Measurements from ENCODE around the gene KCND2.

KCND2 gene

DNA sequence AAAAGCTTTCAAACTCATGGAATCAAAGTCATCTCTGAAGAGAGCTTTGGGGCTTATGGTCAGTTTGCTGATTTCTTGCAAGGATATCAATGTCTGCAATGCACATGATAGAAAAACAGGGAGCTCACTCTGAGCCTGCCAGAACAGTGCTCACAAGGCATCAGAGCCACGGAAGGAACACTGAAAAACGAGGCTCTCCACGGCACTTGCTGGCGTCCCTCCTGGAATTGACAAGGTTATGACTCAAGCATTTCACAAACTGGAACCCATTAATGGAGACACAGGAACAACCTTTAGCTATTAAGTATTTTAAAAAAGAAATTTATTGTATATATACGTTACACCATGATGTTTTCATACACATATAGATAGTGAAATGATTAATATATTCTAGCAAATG, 266.3 kb downstream of the KCND2 start:
- Histone ChIP-seq H3K9me3 (ENCODE audit: control extremely low read depth in 1 of 5, control insufficient read depth in 4 of 5, insufficient read depth in 2 of 5, low read depth in 1 of 5, low read length in 4 of 5) (no peaks in the 10 kb centered on the region), H3K27me3 (replicated peaks in 2 of 5; ENCODE audit: control insufficient read depth in 4 of 5, insufficient read depth in 5 of 5, low read length in 4 of 5) (no peaks in the 10 kb centered on the region), H3K27ac (ENCODE audit: insufficient read depth in 1 of 2, low read depth in 1 of 2, low read length in 2 of 2, poor library complexity in 1 of 2, severe bottlenecking in 2 of 2) (no peak overlapping the region), H3K36me3 (ENCODE audit: control insufficient read depth in 4 of 4, insufficient read depth in 4 of 4, low read length in 3 of 4) (no peaks in the 10 kb centered on the region), H3K4me3 (ENCODE audit: control insufficient read depth in 1 of 7, extremely low read depth in 1 of 7, insufficient read depth in 4 of 7, low read depth in 2 of 7, low read length in 6 of 7) (no peak overlapping the region), H3K4me1 (ENCODE audit: control extremely low read depth in 1 of 4, control insufficient read depth in 4 of 4, insufficient read depth in 4 of 4, low read length in 3 of 4) (no peaks in the 10 kb centered on the region)
- 94% methylated on average over 4 of the region's 5 CpGs for WGBS (ENCODE audit: insufficient coverage)
- ChIA-PET CTCF (no interaction called here), POLR2A (interaction anchor here (0.6 kb wide), 1 partner anchor 25 kb away, joined by 3 read pairs; no protein-coding TSS in a partner anchor)
- DNase-seq, result no peak

DNA sequence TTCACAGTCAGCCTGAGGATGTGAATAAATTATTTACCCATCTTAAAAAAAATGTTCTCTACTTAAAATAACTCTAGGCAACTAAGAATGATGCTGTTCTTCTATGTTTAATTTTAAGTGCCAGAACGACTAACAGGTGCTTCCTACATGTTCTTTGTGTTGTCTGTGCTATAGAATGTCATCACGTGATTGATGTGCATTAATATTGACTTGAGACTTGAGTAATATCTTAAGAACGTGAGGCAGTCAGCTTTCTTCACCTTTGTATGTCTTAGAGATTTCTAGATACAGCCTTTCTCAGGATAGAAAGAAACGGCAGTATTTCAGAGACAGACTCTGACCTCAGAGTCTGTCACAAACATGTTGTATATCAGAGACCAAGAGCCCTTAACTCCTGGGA, 274.6 kb downstream of the KCND2 start:
- ChIA-PET POLR2A (no interaction called here), CTCF (interaction anchor here (1.8 kb wide), 1 partner anchor 9 kb away, joined by 5 read pairs; no protein-coding TSS in a partner anchor)
- peaks cover 0 to 4% (median 0%) of the 10 kb centered on the region in 5 experiments for H3K27me3 ChIP-seq (replicated peaks in 2 of 5; ENCODE audit: control insufficient read depth in 4 of 5, insufficient read depth in 5 of 5, low read length in 4 of 5)
- 44% methylated on average over 4 of the region's 4 CpGs for WGBS (ENCODE audit: insufficient coverage)
- H3K9me3 ChIP-seq (ENCODE audit: control extremely low read depth in 1 of 5, control insufficient read depth in 4 of 5, insufficient read depth in 2 of 5, low read depth in 1 of 5, low read length in 4 of 5), result no peaks in the 10 kb centered on the region
- no peaks in the 10 kb centered on the region for H3K36me3 ChIP-seq (ENCODE audit: control insufficient read depth in 4 of 4, insufficient read depth in 4 of 4, low read length in 3 of 4)
- peaks cover 0 to 12% (median 0%) of the 10 kb centered on the region in 4 experiments for H3K4me1 ChIP-seq (ENCODE audit: control extremely low read depth in 1 of 4, control insufficient read depth in 4 of 4, insufficient read depth in 4 of 4, low read length in 3 of 4)
- DNase-seq, result peak in 1 of 3 donors; percentile 18
- H3K4me3 ChIP-seq (ENCODE audit: control insufficient read depth in 1 of 7, extremely low read depth in 1 of 7, insufficient read depth in 4 of 7, low read depth in 2 of 7, low read length in 6 of 7), result no peak overlapping the region
- H3K27ac ChIP-seq (ENCODE audit: insufficient read depth in 1 of 2, low read depth in 1 of 2, low read length in 2 of 2, poor library complexity in 1 of 2, severe bottlenecking in 2 of 2), result no peak overlapping the region

DNA sequence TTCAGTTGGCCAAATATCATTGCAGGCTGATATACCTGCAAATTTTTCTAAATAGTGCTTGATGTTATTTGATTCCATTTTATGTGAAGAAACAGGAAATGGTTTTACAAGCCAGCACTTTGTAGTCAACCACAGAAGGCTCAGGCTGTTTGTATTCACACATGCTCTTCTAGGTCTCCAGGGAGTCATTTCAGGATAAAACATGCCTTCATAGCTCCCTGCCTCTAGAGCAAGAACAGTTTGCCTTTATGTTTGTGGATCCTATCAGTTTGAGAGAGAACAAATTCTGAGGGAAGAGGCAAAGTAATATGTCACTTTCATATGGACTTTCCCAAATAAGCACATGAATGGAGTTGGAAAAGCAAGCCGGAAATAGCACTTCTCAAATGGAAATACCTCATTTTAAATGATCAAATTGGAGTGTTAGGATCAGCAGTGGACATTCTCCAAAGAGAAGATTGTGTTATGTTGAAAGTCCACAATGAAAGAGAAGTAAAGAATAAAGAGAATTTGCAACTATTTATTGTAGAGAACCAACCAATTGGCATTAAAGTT, 277.6 kb downstream of the KCND2 start:
- Histone ChIP-seq H3K9me3 (ENCODE audit: control extremely low read depth in 1 of 5, control insufficient read depth in 4 of 5, insufficient read depth in 2 of 5, low read depth in 1 of 5, low read length in 4 of 5) (no peaks in the 10 kb centered on the region), H3K27me3 (replicated peaks in 2 of 5; ENCODE audit: control insufficient read depth in 4 of 5, insufficient read depth in 5 of 5, low read length in 4 of 5) (peaks cover 0 to 4% (median 0%) of the 10 kb centered on the region in 5 experiments), H3K4me3 (ENCODE audit: control insufficient read depth in 1 of 7, extremely low read depth in 1 of 7, insufficient read depth in 4 of 7, low read depth in 2 of 7, low read length in 6 of 7) (no peak overlapping the region), H3K27ac (ENCODE audit: insufficient read depth in 1 of 2, low read depth in 1 of 2, low read length in 2 of 2, poor library complexity in 1 of 2, severe bottlenecking in 2 of 2) (no peak overlapping the region), H3K36me3 (ENCODE audit: control insufficient read depth in 4 of 4, insufficient read depth in 4 of 4, low read length in 3 of 4) (no peaks in the 10 kb centered on the region), H3K4me1 (ENCODE audit: control extremely low read depth in 1 of 4, control insufficient read depth in 4 of 4, insufficient read depth in 4 of 4, low read length in 3 of 4) (peaks cover 0 to 12% (median 0%) of the 10 kb centered on the region in 4 experiments)
- CTCF ChIA-PET, result no interaction called here
- POLR2A ChIA-PET, result no interaction called here
- DNase-seq, result peak in 2 of 3 donors; percentile 38 to 50
- no CpG with 5 or more reads among the region's 1 CpG for WGBS (ENCODE audit: insufficient coverage)

DNA sequence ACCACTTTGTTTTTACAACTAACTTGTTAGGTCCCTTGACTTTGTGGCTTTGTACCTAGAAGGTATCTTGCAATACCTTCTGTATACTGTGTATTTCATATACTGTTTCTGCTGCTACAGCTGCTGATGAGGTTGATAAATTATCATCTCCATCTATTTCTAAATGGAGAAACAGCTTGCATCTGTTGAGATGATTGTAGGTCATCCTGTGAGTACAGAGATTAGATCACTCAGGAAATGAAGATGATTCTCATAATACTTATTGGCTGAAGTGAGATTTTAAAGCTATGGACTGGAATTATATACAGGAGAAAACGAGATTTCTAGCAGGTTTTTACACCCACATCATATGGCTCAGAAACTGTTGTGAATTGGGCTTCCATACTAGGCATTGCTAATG, 280.5 kb downstream of the KCND2 start:
- no peak overlapping the region for H3K27ac ChIP-seq (ENCODE audit: insufficient read depth in 1 of 2, low read depth in 1 of 2, low read length in 2 of 2, poor library complexity in 1 of 2, severe bottlenecking in 2 of 2)
- ChIA-PET POLR2A (no interaction called here), CTCF (interaction anchor here (0.8 kb wide), 1 partner anchor 1284 kb away, joined by 3 read pairs; no protein-coding TSS in a partner anchor)
- no CpG with 5 or more reads among the region's 1 CpG for WGBS (ENCODE audit: insufficient coverage)
- H3K9me3 ChIP-seq (ENCODE audit: control extremely low read depth in 1 of 5, control insufficient read depth in 4 of 5, insufficient read depth in 2 of 5, low read depth in 1 of 5, low read length in 4 of 5), result no peaks in the 10 kb centered on the region
- peaks cover 0 to 2% (median 0%) of the 10 kb centered on the region in 5 experiments for H3K27me3 ChIP-seq (replicated peaks in 2 of 5; ENCODE audit: control insufficient read depth in 4 of 5, insufficient read depth in 5 of 5, low read length in 4 of 5)
- peaks cover 0 to 10% (median 0%) of the 10 kb centered on the region in 4 experiments for H3K4me1 ChIP-seq (ENCODE audit: control extremely low read depth in 1 of 4, control insufficient read depth in 4 of 4, insufficient read depth in 4 of 4, low read length in 3 of 4)
- no peaks in the 10 kb centered on the region for H3K36me3 ChIP-seq (ENCODE audit: control insufficient read depth in 4 of 4, insufficient read depth in 4 of 4, low read length in 3 of 4)
- no peak for DNase-seq
- no peak overlapping the region for H3K4me3 ChIP-seq (ENCODE audit: control insufficient read depth in 1 of 7, extremely low read depth in 1 of 7, insufficient read depth in 4 of 7, low read depth in 2 of 7, low read length in 6 of 7)

DNA sequence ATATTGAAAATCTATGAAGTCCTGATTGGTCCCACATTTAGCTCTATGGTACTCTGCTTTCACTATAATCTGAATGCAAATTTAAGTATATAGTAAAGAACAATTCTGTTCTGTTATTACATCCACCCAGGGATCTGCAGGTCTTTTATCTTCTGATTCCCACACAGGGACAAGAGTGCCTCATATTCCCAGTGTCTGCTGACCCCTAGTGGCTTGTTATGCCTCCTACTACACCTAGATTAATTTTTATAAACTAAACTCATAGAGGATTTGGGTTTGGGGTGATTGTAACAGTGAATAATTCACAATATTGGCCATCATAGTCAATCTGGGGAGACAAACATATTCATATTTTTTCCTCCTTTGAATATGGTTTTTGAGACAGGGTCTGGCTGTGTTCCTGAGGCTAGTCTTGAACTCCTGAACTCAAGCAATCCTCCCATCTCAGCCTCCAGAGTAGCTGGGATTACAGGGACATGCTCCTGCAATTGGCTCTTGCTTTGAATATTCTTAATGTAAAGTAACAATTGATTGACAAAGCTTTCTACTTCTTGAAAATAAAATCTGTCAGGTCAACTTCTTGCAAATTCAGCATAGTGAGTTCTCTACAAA, 282.1 kb downstream of the KCND2 start:
- ChIA-PET CTCF (interaction anchor here (0.7 to 1.8 kb wide), 3 partner anchors 12 to 622 kb away, joined by 3 to 6 read pairs (median 3); no protein-coding TSS in a partner anchor), POLR2A (no interaction called here)
- H3K27ac ChIP-seq (ENCODE audit: insufficient read depth in 1 of 2, low read depth in 1 of 2, low read length in 2 of 2, poor library complexity in 1 of 2, severe bottlenecking in 2 of 2), result no peak overlapping the region
- peaks cover 0 to 2% (median 0%) of the 10 kb centered on the region in 5 experiments for H3K27me3 ChIP-seq (replicated peaks in 2 of 5; ENCODE audit: control insufficient read depth in 4 of 5, insufficient read depth in 5 of 5, low read length in 4 of 5)
- no peaks in the 10 kb centered on the region for H3K36me3 ChIP-seq (ENCODE audit: control insufficient read depth in 4 of 4, insufficient read depth in 4 of 4, low read length in 3 of 4)
- no peak overlapping the region for H3K4me3 ChIP-seq (ENCODE audit: control insufficient read depth in 1 of 7, extremely low read depth in 1 of 7, insufficient read depth in 4 of 7, low read depth in 2 of 7, low read length in 6 of 7)
- H3K4me1 ChIP-seq (ENCODE audit: control extremely low read depth in 1 of 4, control insufficient read depth in 4 of 4, insufficient read depth in 4 of 4, low read length in 3 of 4), result peaks cover 0 to 7% (median 0%) of the 10 kb centered on the region in 4 experiments
- no peaks in the 10 kb centered on the region for H3K9me3 ChIP-seq (ENCODE audit: control extremely low read depth in 1 of 5, control insufficient read depth in 4 of 5, insufficient read depth in 2 of 5, low read depth in 1 of 5, low read length in 4 of 5)
- peak; percentile 22 to 57 (median 45) for DNase-seq

DNA sequence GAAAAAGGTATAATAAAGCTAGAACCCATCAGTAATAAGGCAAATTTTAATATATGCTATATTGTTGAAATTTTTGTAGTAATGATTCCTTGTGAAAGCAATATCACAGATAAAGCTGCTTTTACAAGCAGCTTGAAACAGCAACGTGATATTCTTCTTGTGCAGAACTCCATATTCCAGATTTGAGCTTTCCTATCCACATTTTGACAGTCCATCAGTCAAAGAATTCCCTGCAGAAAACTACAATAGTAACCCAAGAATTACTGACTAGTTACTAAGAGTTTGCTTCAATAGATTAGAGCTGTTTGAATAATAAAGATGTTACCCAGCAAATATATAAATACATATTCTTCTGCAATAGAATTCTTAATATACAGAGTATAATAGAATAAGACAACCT, 291.2 kb downstream of the KCND2 start:
- no peaks in the 10 kb centered on the region for H3K9me3 ChIP-seq (ENCODE audit: control extremely low read depth in 1 of 5, control insufficient read depth in 4 of 5, insufficient read depth in 2 of 5, low read depth in 1 of 5, low read length in 4 of 5)
- no peaks in the 10 kb centered on the region for H3K36me3 ChIP-seq (ENCODE audit: control insufficient read depth in 4 of 4, insufficient read depth in 4 of 4, low read length in 3 of 4)
- DNase-seq, result no peak
- POLR2A ChIA-PET, result interaction anchor here (0.7 kb wide), 1 partner anchor 25 kb away, joined by 3 read pairs; no protein-coding TSS in a partner anchor
- no peaks in the 10 kb centered on the region for H3K4me1 ChIP-seq (ENCODE audit: control extremely low read depth in 1 of 4, control insufficient read depth in 4 of 4, insufficient read depth in 4 of 4, low read length in 3 of 4)
- no peak overlapping the region for H3K27ac ChIP-seq (ENCODE audit: insufficient read depth in 1 of 2, low read depth in 1 of 2, low read length in 2 of 2, poor library complexity in 1 of 2, severe bottlenecking in 2 of 2)
- CTCF ChIA-PET, result interaction anchor here (1.1 kb wide), 1 partner anchor 10 kb away, joined by 3 read pairs; no protein-coding TSS in a partner anchor
- WGBS (ENCODE audit: insufficient coverage), result no CpG with 5 or more reads among the region's 1 CpG
- no peak overlapping the region for H3K4me3 ChIP-seq (ENCODE audit: control insufficient read depth in 1 of 7, extremely low read depth in 1 of 7, insufficient read depth in 4 of 7, low read depth in 2 of 7, low read length in 6 of 7)
- peaks cover 0 to 5% (median 0%) of the 10 kb centered on the region in 5 experiments for H3K27me3 ChIP-seq (replicated peaks in 2 of 5; ENCODE audit: control insufficient read depth in 4 of 5, insufficient read depth in 5 of 5, low read length in 4 of 5)

DNA sequence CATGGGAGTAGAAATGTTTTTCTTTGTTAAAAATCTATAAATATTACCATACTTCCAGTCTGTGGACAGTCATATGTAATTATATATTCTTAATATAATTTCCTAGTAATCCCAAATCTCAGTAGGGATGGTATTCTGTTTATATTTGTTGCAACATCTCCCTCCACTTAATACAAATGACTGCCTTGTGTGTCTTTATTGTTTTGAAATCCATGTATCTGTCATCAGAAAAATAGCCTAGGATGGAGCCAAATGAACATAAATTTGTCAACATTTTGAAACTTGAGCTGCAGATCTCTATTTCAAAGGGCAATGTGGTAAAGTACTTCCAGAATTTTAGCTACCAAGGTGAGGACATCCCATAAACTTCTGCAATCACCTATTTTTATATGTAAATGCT, 294.2 kb downstream of the KCND2 start:
- H3K9me3 ChIP-seq (ENCODE audit: control extremely low read depth in 1 of 5, control insufficient read depth in 4 of 5, insufficient read depth in 2 of 5, low read depth in 1 of 5, low read length in 4 of 5), result no peaks in the 10 kb centered on the region
- CTCF ChIA-PET, result no interaction called here
- POLR2A ChIA-PET, result no interaction called here
- peaks cover 0 to 5% (median 0%) of the 10 kb centered on the region in 5 experiments for H3K27me3 ChIP-seq (replicated peaks in 2 of 5; ENCODE audit: control insufficient read depth in 4 of 5, insufficient read depth in 5 of 5, low read length in 4 of 5)
- DNase-seq, result no peak
- no peaks in the 10 kb centered on the region for H3K4me1 ChIP-seq (ENCODE audit: control extremely low read depth in 1 of 4, control insufficient read depth in 4 of 4, insufficient read depth in 4 of 4, low read length in 3 of 4)
- no peak overlapping the region for H3K4me3 ChIP-seq (ENCODE audit: control insufficient read depth in 1 of 7, extremely low read depth in 1 of 7, insufficient read depth in 4 of 7, low read depth in 2 of 7, low read length in 6 of 7)
- no peak overlapping the region for H3K27ac ChIP-seq (ENCODE audit: insufficient read depth in 1 of 2, low read depth in 1 of 2, low read length in 2 of 2, poor library complexity in 1 of 2, severe bottlenecking in 2 of 2)
- no peaks in the 10 kb centered on the region for H3K36me3 ChIP-seq (ENCODE audit: control insufficient read depth in 4 of 4, insufficient read depth in 4 of 4, low read length in 3 of 4)
